HCT116 (cell line): ENCODE data around the gene CACNA1C. TPM values are rescaled to one million over a fixed set of nuclear protein-coding genes. Genes with fewer than 3 reads are reported as not detected.

Experiments used
- ATAC-seq: fragments of 200-7000 bp; cut with Tn5 transposase; 2 replicates; pipeline ENCODE4 v1.9.1; 2020; ENCODE audit warnings: mild to moderate bottlenecking, moderate library complexity
- BruUV-seq: library from RNA; stranded (reverse); fragments of 400-500 nt; replicated peaks from 2 replicates; lab custom pipeline; 2021; lab: Mats Ljungman, UMichigan
- CTCF ChIA-PET: fragments of 300-600 bp; sonication (Branson Sonifier 250); formaldehyde crosslinking; loops from one replicate; lab custom pipeline; 2021; ENCODE audit warnings: antibody characterized with exemption; lab: Charles Lee
- POLR2A ChIA-PET: fragments of 300-600, 350-600 bp; sonication (Branson Sonifier 250); formaldehyde crosslinking; loops from one replicate; lab custom pipeline; 2021; ENCODE audit warnings: antibody characterized with exemption; lab: Charles Lee
- RAD21 ChIA-PET, 2 experiments: fragments of 300-600 bp; sonication (Branson Sonifier 250); formaldehyde crosslinking; loops; one replicate each; lab custom pipeline; 2023; ENCODE audit warnings: low total read pairs in 2 of 2; ENCODE audit not compliant: uncharacterized antibody in 2 of 2, unreplicated experiment in 2 of 2, low non-redundant PET in 1 of 2; lab: Charles Lee
- DNase-seq: peaks from one replicate; pipeline ENCODE4 v3.0.0-alpha.2; 2010; ENCODE audit warnings: low read depth, low spot score
- H2AFZ ChIP-seq: fragments of 200-600 bp; shearing (Covaris generic), sonication (generic); 2 replicates; pipeline ENCODE4 v1.6.1; 2017; ENCODE audit warnings: low read depth, mixed run types, mixed read lengths, antibody characterized with exemption, low read length; ENCODE audit not compliant: poor library complexity, severe bottlenecking
- H3K27ac ChIP-seq: 2 replicates; pipeline ENCODE4 v1.5.1; 2012; ENCODE audit warnings: low read depth, low read length
- H3K27me3 ChIP-seq: fragments of 200-600 bp; sonication (generic); 2 replicates; pipeline ENCODE4 v1.6.1; 2016; ENCODE audit warnings: mixed run types, low read length, mixed read lengths; ENCODE audit not compliant: insufficient read depth
- H3K36me3 ChIP-seq, 2 experiments: fragments of 200-500 bp in 1 of 2; fragments of 200-600 bp in 1 of 2; sonication (Bioruptor generic) in 1 of 2; sonication (generic) in 1 of 2; 2 replicates each; pipeline versions ENCODE4 v1.5.1 to v1.6.1; 2014 to 2016; ENCODE audit warnings: low read length in 2 of 2, inconsistent platforms in 1 of 2, mixed read lengths in 1 of 2, mixed run types in 1 of 2; ENCODE audit not compliant: insufficient read depth in 2 of 2, control insufficient read depth in 1 of 2
- H3K4me1 ChIP-seq, 2 experiments: fragments of 200-600 bp in 1 of 2; sonication (generic) in 1 of 2; 2 replicates each; pipeline versions ENCODE4 v1.5.1 to v1.6.1; 2012 to 2017; ENCODE audit warnings: low read length in 2 of 2, inconsistent platforms in 1 of 2, mild to moderate bottlenecking in 1 of 2, mixed read lengths in 1 of 2, mixed run types in 1 of 2, moderate library complexity in 1 of 2; ENCODE audit not compliant: insufficient read depth in 2 of 2, control insufficient read depth in 1 of 2
- H3K4me2 ChIP-seq: fragments of 200-600 bp; sonication (generic); 2 replicates; pipeline ENCODE4 v1.6.1; 2017; ENCODE audit warnings: mixed run types, low read length, mixed read lengths
- H3K4me3 ChIP-seq, 2 experiments: fragments of 200-600 bp in 1 of 2; sonication (generic) in 1 of 2; replicated peaks in 1 of 2; 2 replicates each; pipeline ENCODE4 v1.5.1; 2011 to 2016; ENCODE audit warnings: low read length in 2 of 2, control low read depth in 1 of 2, low read depth in 1 of 2, mild to moderate bottlenecking in 1 of 2, mixed read lengths in 1 of 2, mixed run types in 1 of 2
- H3K79me2 ChIP-seq: fragments of 200-600 bp; sonication (generic); 2 replicates; pipeline ENCODE4 v1.6.1; 2017; ENCODE audit warnings: mild to moderate bottlenecking, mixed run types, low read length, moderate library complexity, mixed read lengths; ENCODE audit not compliant: insufficient read depth
- H3K9ac ChIP-seq: fragments of 200-600 bp; sonication (generic); 2 replicates; pipeline ENCODE4 v1.6.1; 2016; ENCODE audit warnings: low read length, mixed read lengths
- H3K9me2 ChIP-seq: fragments of 200-600 bp; sonication (generic), shearing (Covaris generic); 2 replicates; pipeline ENCODE4 v1.6.1; 2017; ENCODE audit warnings: mixed run types, mild to moderate bottlenecking, moderate library complexity; ENCODE audit not compliant: insufficient read depth
- H3K9me3 ChIP-seq, 2 experiments: fragments of 200-500 bp in 1 of 2; fragments of 200-600 bp in 1 of 2; sonication (Bioruptor generic) in 1 of 2; sonication (generic) in 1 of 2; 2 replicates each; pipeline ENCODE4 v1.6.1; 2014 to 2017; ENCODE audit warnings: low read length in 2 of 2, mixed read lengths in 2 of 2, inconsistent platforms in 1 of 2, low read depth in 1 of 2, mild to moderate bottlenecking in 1 of 2, mixed run types in 1 of 2, moderate library complexity in 1 of 2; ENCODE audit not compliant: control insufficient read depth in 1 of 2, insufficient read depth in 1 of 2
- H4K20me1 ChIP-seq: fragments of 200-600 bp; sonication (generic), shearing (Covaris generic); 2 replicates; pipeline ENCODE4 v1.6.1; 2017; ENCODE audit warnings: mixed run types, mild to moderate bottlenecking, moderate library complexity; ENCODE audit not compliant: insufficient read depth
- CEBPB ChIP-seq: IDR thresholded peaks from 2 replicates; pipeline ENCODE4 v1.6.1; 2012; ENCODE audit warnings: low read depth
- EGR1 ChIP-seq: IDR thresholded peaks from 2 replicates; pipeline ENCODE4 v1.6.1; 2012; ENCODE audit warnings: low read depth
- ELF1 ChIP-seq: IDR thresholded peaks from 2 replicates; pipeline ENCODE4 v1.6.1; 2012; ENCODE audit warnings: low read depth, borderline replicate concordance
- EZH2 ChIP-seq: fragments of 200-600 bp; sonication (generic); IDR thresholded peaks from 2 replicates; pipeline ENCODE4 v1.6.1; 2017; ENCODE audit warnings: antibody characterized with exemption, mixed run types
- EZH2phosphoT487 ChIP-seq: fragments of 200-600 bp; IDR thresholded peaks from 2 replicates; pipeline ENCODE4 v1.6.1; 2018; ENCODE audit warnings: antibody characterized with exemption, borderline replicate concordance
- POLR2A ChIP-seq: IDR thresholded peaks from 2 replicates; pipeline ENCODE4 v1.7.0; 2011; ENCODE audit warnings: borderline replicate concordance; ENCODE audit not compliant: insufficient read depth, insufficient read length; ENCODE audit errors: extremely low read depth
- RAD21 ChIP-seq: IDR thresholded peaks from 2 replicates; pipeline ENCODE4 v1.6.1; 2012; ENCODE audit warnings: low read depth, mild to moderate bottlenecking
- REST ChIP-seq: IDR thresholded peaks from 2 replicates; pipeline ENCODE4 v1.6.1; 2012; ENCODE audit warnings: low read depth
- SIN3A ChIP-seq: IDR thresholded peaks from 2 replicates; pipeline ENCODE4 v1.6.1; 2012; ENCODE audit warnings: low read depth
- TCF7L2 ChIP-seq: IDR thresholded peaks from 2 replicates; pipeline ENCODE4 v1.7.0; 2011; ENCODE audit warnings: borderline replicate concordance, inconsistent platforms; ENCODE audit not compliant: insufficient read depth, insufficient read length; ENCODE audit errors: extremely low read depth
- ZNF274 ChIP-seq: fragments of 200-500 bp; sonication (Bioruptor generic); IDR thresholded peaks from 2 replicates; pipeline ENCODE4 v1.6.1; 2014; ENCODE audit warnings: mild to moderate bottlenecking, low read depth, low read length, inconsistent platforms
- intact Hi-C: fragments of 100-400 bp; cut with micrococcal nuclease; formaldehyde crosslinking; loops from 2 replicates; pipeline ENCODE4 v1.10.0; 2022
- total RNA-seq: library from RNA; stranded (reverse); gene quantifications from one replicate; pipeline ENCODE4 v1.2.1, GENCODE V29; 2021; ENCODE audit not compliant: unreplicated experiment
- TF ChIP-seq, protein P1 (sequence below): IDR thresholded peaks from 2 replicates; pipeline ENCODE4 v1.6.1; 2012

CACNA1C gene
- total RNA-seq, 1 experiment from 2014 or later = 0.05 TPM

DNA sequence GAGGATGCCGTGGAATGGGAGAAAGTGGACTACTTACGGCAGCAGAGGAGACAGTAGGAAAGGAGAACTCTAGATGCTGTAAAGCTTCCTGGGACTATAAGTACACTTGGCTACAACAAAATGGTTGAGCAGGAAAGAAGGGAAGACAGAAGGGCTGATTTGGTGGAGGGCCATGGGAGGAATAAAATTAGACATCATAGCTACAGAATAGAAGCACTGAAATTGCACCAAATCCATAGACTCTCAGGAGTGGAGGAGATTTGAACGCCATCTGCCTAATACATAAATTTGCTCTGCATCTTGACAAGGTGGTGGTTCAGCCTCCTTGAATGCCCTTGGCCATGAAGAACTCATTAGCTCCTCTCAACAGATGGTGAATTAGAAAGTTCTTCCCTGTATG, 32.3 kb upstream of the CACNA1C start (continued):
- no peak for TF ChIP-seq EZH2
- TF ChIP-seq, all 23 proteins: peak for 0

DNA sequence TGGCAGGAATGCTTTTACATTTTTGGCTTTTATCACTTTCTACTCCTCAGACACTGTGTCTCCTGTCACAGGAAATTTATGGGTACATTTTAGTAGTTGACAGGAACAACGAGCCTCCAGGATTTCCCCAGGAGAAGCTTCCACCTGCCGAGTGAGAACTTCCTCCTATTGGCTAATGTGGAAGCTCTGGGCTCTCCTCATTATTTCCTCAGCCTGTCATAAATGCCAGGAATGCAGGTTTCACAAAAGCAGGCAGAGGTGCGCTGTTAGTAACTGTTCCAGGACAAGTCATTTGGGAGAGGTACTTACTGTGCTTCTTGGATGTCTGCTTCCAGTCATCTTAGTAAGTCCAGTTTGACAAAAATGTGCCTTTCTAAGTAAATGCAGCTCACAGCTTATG, 29.4 kb upstream of the CACNA1C start:
- Histone ChIP-seq H3K27ac (no peak overlapping the region), H4K20me1 (no peaks in the 10 kb centered on the region), H3K9ac (no peak overlapping the region), H2AFZ (no peak overlapping the region), H3K9me3 (no peaks in the 10 kb centered on the region), H3K9me2 (no peaks in the 10 kb centered on the region), H3K27me3 (peaks cover 61% of the 10 kb centered on the region), H3K4me3 (no peak overlapping the region), H3K4me2 (no peak overlapping the region), H3K4me1 (no peaks in the 10 kb centered on the region), H3K36me3 (no peaks in the 10 kb centered on the region)
- ChIA-PET RAD21 (no interaction called here), POLR2A (no interaction called here), CTCF (interaction anchor here (1.1 kb wide), 1 partner anchor 11 kb away, joined by 3 read pairs; no protein-coding TSS in a partner anchor)
- DNase-seq = no peak
- intact Hi-C loops = no loop called here
- TF ChIP-seq REST = no peak
- TF ChIP-seq SIN3A = no peak
- no peak for TF ChIP-seq RAD21
- no peak for TF ChIP-seq CEBPB
- no peak for TF ChIP-seq ELF1
- TF ChIP-seq, protein P1, sequence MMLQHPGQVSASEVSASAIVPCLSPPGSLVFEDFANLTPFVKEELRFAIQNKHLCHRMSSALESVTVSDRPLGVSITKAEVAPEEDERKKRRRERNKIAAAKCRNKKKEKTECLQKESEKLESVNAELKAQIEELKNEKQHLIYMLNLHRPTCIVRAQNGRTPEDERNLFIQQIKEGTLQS = no peak
- no peak for TF ChIP-seq ZNF274
- no peak for TF ChIP-seq POLR2A
- TF ChIP-seq EZH2phosphoT487 = no peak
- no peak for TF ChIP-seq EGR1
- TF ChIP-seq TCF7L2 = no peak
- no peak for TF ChIP-seq EZH2
- TF ChIP-seq, all 23 proteins: peak for 0
- H3K79me2 ChIP-seq = no peaks in the 10 kb centered on the region
- no peak for ATAC-seq
- no TSS peak for BruUV-seq
